HCT116 (cell line): ENCODE results near the gene RABL3. TPM values are rescaled to one million over a fixed set of nuclear protein-coding genes. Genes with fewer than 3 reads are reported as not detected.

ENCODE experiments used
- ATAC-seq: fragments of 200-7000 bp; cut with Tn5 transposase; 2 replicates; pipeline ENCODE4 v1.9.1; 2020; ENCODE audit warnings: mild to moderate bottlenecking, moderate library complexity
- BruUV-seq: library from RNA; stranded (reverse); fragments of 400-500 nt; replicated peaks from 2 replicates; lab custom pipeline; 2021; lab: Mats Ljungman, UMichigan
- CTCF ChIA-PET: fragments of 300-600 bp; sonication (Branson Sonifier 250); formaldehyde crosslinking; loops from one replicate; lab custom pipeline; 2021; ENCODE audit warnings: antibody characterized with exemption; lab: Charles Lee
- POLR2A ChIA-PET: fragments of 300-600, 350-600 bp; sonication (Branson Sonifier 250); formaldehyde crosslinking; loops from one replicate; lab custom pipeline; 2021; ENCODE audit warnings: antibody characterized with exemption; lab: Charles Lee
- RAD21 ChIA-PET, 2 experiments: fragments of 300-600 bp; sonication (Branson Sonifier 250); formaldehyde crosslinking; loops; one replicate each; lab custom pipeline; 2023; ENCODE audit warnings: low total read pairs in 2 of 2; ENCODE audit not compliant: uncharacterized antibody in 2 of 2, unreplicated experiment in 2 of 2, low non-redundant PET in 1 of 2; lab: Charles Lee
- DNase-seq: peaks from one replicate; pipeline ENCODE4 v3.0.0-alpha.2; 2010; ENCODE audit warnings: low read depth, low spot score
- H2AFZ ChIP-seq: fragments of 200-600 bp; shearing (Covaris generic), sonication (generic); 2 replicates; pipeline ENCODE4 v1.6.1; 2017; ENCODE audit warnings: low read depth, mixed run types, mixed read lengths, antibody characterized with exemption, low read length; ENCODE audit not compliant: poor library complexity, severe bottlenecking
- H3K27ac ChIP-seq: 2 replicates; pipeline ENCODE4 v1.5.1; 2012; ENCODE audit warnings: low read depth, low read length
- H3K27me3 ChIP-seq: fragments of 200-600 bp; sonication (generic); 2 replicates; pipeline ENCODE4 v1.6.1; 2016; ENCODE audit warnings: mixed run types, low read length, mixed read lengths; ENCODE audit not compliant: insufficient read depth
- H3K36me3 ChIP-seq, 2 experiments: fragments of 200-500 bp in 1 of 2; fragments of 200-600 bp in 1 of 2; sonication (Bioruptor generic) in 1 of 2; sonication (generic) in 1 of 2; 2 replicates each; pipeline versions ENCODE4 v1.5.1 to v1.6.1; 2014 to 2016; ENCODE audit warnings: low read length in 2 of 2, inconsistent platforms in 1 of 2, mixed read lengths in 1 of 2, mixed run types in 1 of 2; ENCODE audit not compliant: insufficient read depth in 2 of 2, control insufficient read depth in 1 of 2
- H3K4me1 ChIP-seq, 2 experiments: fragments of 200-600 bp in 1 of 2; sonication (generic) in 1 of 2; 2 replicates each; pipeline versions ENCODE4 v1.5.1 to v1.6.1; 2012 to 2017; ENCODE audit warnings: low read length in 2 of 2, inconsistent platforms in 1 of 2, mild to moderate bottlenecking in 1 of 2, mixed read lengths in 1 of 2, mixed run types in 1 of 2, moderate library complexity in 1 of 2; ENCODE audit not compliant: insufficient read depth in 2 of 2, control insufficient read depth in 1 of 2
- H3K4me2 ChIP-seq: fragments of 200-600 bp; sonication (generic); 2 replicates; pipeline ENCODE4 v1.6.1; 2017; ENCODE audit warnings: mixed run types, low read length, mixed read lengths
- H3K4me3 ChIP-seq, 2 experiments: fragments of 200-600 bp in 1 of 2; sonication (generic) in 1 of 2; replicated peaks in 1 of 2; 2 replicates each; pipeline ENCODE4 v1.5.1; 2011 to 2016; ENCODE audit warnings: low read length in 2 of 2, control low read depth in 1 of 2, low read depth in 1 of 2, mild to moderate bottlenecking in 1 of 2, mixed read lengths in 1 of 2, mixed run types in 1 of 2
- H3K79me2 ChIP-seq: fragments of 200-600 bp; sonication (generic); 2 replicates; pipeline ENCODE4 v1.6.1; 2017; ENCODE audit warnings: mild to moderate bottlenecking, mixed run types, low read length, moderate library complexity, mixed read lengths; ENCODE audit not compliant: insufficient read depth
- H3K9ac ChIP-seq: fragments of 200-600 bp; sonication (generic); 2 replicates; pipeline ENCODE4 v1.6.1; 2016; ENCODE audit warnings: low read length, mixed read lengths
- H3K9me2 ChIP-seq: fragments of 200-600 bp; sonication (generic), shearing (Covaris generic); 2 replicates; pipeline ENCODE4 v1.6.1; 2017; ENCODE audit warnings: mixed run types, mild to moderate bottlenecking, moderate library complexity; ENCODE audit not compliant: insufficient read depth
- H3K9me3 ChIP-seq, 2 experiments: fragments of 200-500 bp in 1 of 2; fragments of 200-600 bp in 1 of 2; sonication (Bioruptor generic) in 1 of 2; sonication (generic) in 1 of 2; 2 replicates each; pipeline ENCODE4 v1.6.1; 2014 to 2017; ENCODE audit warnings: low read length in 2 of 2, mixed read lengths in 2 of 2, inconsistent platforms in 1 of 2, low read depth in 1 of 2, mild to moderate bottlenecking in 1 of 2, mixed run types in 1 of 2, moderate library complexity in 1 of 2; ENCODE audit not compliant: control insufficient read depth in 1 of 2, insufficient read depth in 1 of 2
- H4K20me1 ChIP-seq: fragments of 200-600 bp; sonication (generic), shearing (Covaris generic); 2 replicates; pipeline ENCODE4 v1.6.1; 2017; ENCODE audit warnings: mixed run types, mild to moderate bottlenecking, moderate library complexity; ENCODE audit not compliant: insufficient read depth
- ATF3 ChIP-seq: IDR thresholded peaks from 2 replicates; pipeline ENCODE4 v1.6.1; 2012
- CBX3 ChIP-seq: IDR thresholded peaks from 2 replicates; pipeline ENCODE4 v1.6.1; 2012; ENCODE audit warnings: low read depth
- CTCF ChIP-seq, 3 experiments: fragments of 200-600 bp in 1 of 3; sonication (generic) in 1 of 3; IDR thresholded peaks in 2 of 3; conservative IDR thresholded peaks in 1 of 3; 2 replicates each; pipeline ENCODE4 v1.5.1; 2012 to 2017; ENCODE audit warnings: low read depth in 2 of 3, low read length in 2 of 3, antibody characterized with exemption in 1 of 3, borderline replicate concordance in 1 of 3, control low read depth in 1 of 3, mild to moderate bottlenecking in 1 of 3, mixed read lengths in 1 of 3, mixed run types in 1 of 3, moderate library complexity in 1 of 3; ENCODE audit not compliant: insufficient read depth in 1 of 3
- EGR1 ChIP-seq: IDR thresholded peaks from 2 replicates; pipeline ENCODE4 v1.6.1; 2012; ENCODE audit warnings: low read depth
- ELF1 ChIP-seq: IDR thresholded peaks from 2 replicates; pipeline ENCODE4 v1.6.1; 2012; ENCODE audit warnings: low read depth, borderline replicate concordance
- EZH2 ChIP-seq: fragments of 200-600 bp; sonication (generic); IDR thresholded peaks from 2 replicates; pipeline ENCODE4 v1.6.1; 2017; ENCODE audit warnings: antibody characterized with exemption, mixed run types
- JUND ChIP-seq: IDR thresholded peaks from 2 replicates; pipeline ENCODE4 v1.6.1; 2012
- MAX ChIP-seq: IDR thresholded peaks from 2 replicates; pipeline ENCODE4 v1.6.1; 2012
- POLR2AphosphoS5 ChIP-seq: IDR thresholded peaks from 2 replicates; pipeline ENCODE4 v1.6.1; 2011; ENCODE audit warnings: mild to moderate bottlenecking, low read depth, low read length, moderate library complexity
- intact Hi-C: fragments of 100-400 bp; cut with micrococcal nuclease; formaldehyde crosslinking; loops from 2 replicates; pipeline ENCODE4 v1.10.0; 2022
- total RNA-seq: library from RNA; stranded (reverse); gene quantifications from one replicate; pipeline ENCODE4 v1.2.1, GENCODE V29; 2021; ENCODE audit not compliant: unreplicated experiment

Gene RABL3
- total RNA-seq, 1 experiment from 2014 or later: 23.8 TPM

GRCh38 chr3:120681018-120681417, 61.3 kb downstream of the RABL3 start:
- Histone ChIP-seq H3K9ac (no peak overlapping the region), H2AFZ (no peak overlapping the region), H3K79me2 (no peaks in the 10 kb centered on the region), H3K27me3 (no peaks in the 10 kb centered on the region), H3K4me3 (no peak overlapping the region)
- intact Hi-C loops: no loop called here
- ChIA-PET CTCF (no interaction called here), RAD21 (no interaction called here)
- no TSS peak for BruUV-seq
- TF ChIP-seq CTCF (IDR thresholded peaks at IDR 0.05 in 2 of 3, conservative IDR thresholded peaks at IDR 0.05 in 1 of 3; ENCODE audit: borderline replicate concordance in 1 of 3, insufficient read depth in 1 of 3, low read depth in 2 of 3, low read length in 2 of 3) (no peak), EGR1 (no peak), JUND (no peak), EZH2 (no peak), POLR2AphosphoS5 (no peak), ATF3 (no peak), ELF1 (no peak), MAX (no peak), CBX3 (no peak)
- TF ChIP-seq, all 23 proteins: peak for 0
- Histone ChIP-seq H3K9me2 (no peaks in the 10 kb centered on the region), H3K36me3 (no peaks in the 10 kb centered on the region), H3K4me2 (no peak overlapping the region), H4K20me1 (no peaks in the 10 kb centered on the region), H3K9me3 (0 out of 4 replicates have a peak, but pooled peaks cover 0 to 3% of the 10 kb centered on the region in 2 experiments), H3K27ac (no peak overlapping the region), H3K4me1 (peaks cover 0 to 11% of the 10 kb centered on the region in 2 experiments; a peak in 3 of 4 replicates)
- POLR2A ChIA-PET: no interaction called here
- ATAC-seq (no peak), DNase-seq (no peak)
